Amniotic epithelial cell (primary cell): ENCODE measurements around the gene TMEM223.
A peak's percentile ranks its signal among the peaks of the same experiment; 100 is the strongest.
"Not testable (repeated sequence)": the region's sequence is repeated elsewhere in the genome, so short reads cannot be mapped to it uniquely, and the experiment has no call there.

Experiments
- DNase-seq: peaks from one replicate; pipeline ENCODE4 v3.0.0-alpha.2; 2010; ENCODE audit warnings: low read depth

The TMEM223 gene

DNA sequence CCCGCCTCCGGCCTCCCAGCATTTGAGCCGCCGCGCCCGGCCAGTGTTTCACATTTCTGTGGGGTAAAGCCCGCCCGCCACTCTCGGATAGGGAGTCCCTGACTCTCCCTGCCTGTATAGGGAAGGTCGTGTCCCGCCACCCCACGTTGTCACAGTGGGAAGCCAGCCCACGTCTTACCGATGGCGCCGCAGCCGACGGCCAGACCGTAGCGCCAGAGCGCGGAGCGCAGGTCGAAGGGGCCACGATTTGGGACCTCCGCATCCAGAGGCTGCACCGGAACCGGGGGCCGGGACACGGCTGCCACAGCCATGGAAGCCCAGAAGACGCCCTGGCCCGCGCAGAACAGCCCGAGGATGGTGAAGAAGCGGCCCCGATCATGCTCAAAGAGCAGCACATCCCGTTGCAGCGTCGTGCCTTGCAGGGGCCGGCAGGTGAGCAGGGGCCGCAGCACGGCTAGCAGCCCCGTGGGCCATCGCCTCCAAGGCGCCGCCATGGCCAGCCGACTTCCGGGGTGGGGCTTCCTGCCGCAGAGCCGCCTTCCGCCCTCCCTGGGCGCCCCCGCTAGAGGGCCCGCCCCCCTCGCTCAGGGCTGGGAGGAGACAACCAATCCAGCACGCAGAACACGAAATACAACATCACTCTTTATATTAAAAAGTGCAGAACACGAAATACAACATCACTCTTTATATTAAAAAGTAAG, at the start of gene TMEM223:
Gene TMEM223, minus strand, starts transcription at position 506 of the 701 bp plus-strand sequence. Its CDS starts 12 bp downstream, at position 494.
- DNase-seq: peak; percentile 67

GRCh38 chr11:62840721-62841360, 49.0 kb upstream of the TMEM223 start:
- peak; percentile 77 for DNase-seq

DNA sequence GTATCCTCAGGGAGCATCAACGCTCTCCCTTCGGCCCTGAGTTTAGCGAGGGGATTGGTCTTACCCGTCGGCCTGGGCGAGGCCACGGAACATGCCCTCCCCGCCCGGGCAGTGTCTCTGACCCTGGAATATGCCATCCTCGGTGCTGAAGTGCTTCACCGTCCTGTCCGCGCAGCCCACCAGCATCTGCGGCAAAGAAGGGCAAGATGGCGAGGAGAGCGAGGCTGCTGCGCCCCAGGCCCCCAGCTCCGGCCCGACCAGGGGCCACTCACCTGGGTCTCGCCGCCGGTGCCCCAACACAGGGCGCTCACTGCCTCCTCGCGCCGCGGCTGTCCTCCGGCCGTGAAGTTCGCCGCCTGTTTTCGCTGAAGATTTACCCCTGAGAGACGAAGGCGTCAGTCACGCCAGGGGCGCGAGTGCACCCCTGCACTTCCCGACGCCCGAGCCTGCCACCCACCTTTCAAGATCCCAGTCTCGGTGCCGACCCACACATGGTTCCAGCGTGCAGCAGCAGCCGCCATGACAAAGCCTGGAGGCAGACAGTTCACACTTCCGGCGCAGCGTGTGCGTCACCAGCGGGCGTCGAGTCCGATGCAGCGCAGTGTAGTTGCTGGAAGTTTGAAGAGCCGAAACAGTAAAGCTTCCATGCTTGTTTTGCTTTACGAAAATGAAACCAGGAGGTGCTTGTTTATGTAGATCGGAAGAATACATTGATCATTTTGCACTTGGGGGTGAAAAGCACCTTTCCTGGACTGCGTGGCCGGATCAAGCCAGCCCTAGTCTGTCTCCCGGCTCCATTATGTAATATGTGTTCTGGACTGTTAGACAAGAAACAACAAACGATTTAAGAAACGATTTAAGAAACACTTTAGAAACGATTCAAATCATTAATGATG, 47.5 kb upstream of the TMEM223 start, which contains the start of gene WDR74:
Gene WDR74, minus strand, starts transcription at position 541 of the 896 bp plus-strand sequence. Its CDS starts 20 bp downstream, at position 521.
- peak; percentile 90 for DNase-seq

- DNase-seq: no peak
Observed at GRCh38 chr11:62835336-62835735, 43.5 kb upstream of the TMEM223 start.

DNA sequence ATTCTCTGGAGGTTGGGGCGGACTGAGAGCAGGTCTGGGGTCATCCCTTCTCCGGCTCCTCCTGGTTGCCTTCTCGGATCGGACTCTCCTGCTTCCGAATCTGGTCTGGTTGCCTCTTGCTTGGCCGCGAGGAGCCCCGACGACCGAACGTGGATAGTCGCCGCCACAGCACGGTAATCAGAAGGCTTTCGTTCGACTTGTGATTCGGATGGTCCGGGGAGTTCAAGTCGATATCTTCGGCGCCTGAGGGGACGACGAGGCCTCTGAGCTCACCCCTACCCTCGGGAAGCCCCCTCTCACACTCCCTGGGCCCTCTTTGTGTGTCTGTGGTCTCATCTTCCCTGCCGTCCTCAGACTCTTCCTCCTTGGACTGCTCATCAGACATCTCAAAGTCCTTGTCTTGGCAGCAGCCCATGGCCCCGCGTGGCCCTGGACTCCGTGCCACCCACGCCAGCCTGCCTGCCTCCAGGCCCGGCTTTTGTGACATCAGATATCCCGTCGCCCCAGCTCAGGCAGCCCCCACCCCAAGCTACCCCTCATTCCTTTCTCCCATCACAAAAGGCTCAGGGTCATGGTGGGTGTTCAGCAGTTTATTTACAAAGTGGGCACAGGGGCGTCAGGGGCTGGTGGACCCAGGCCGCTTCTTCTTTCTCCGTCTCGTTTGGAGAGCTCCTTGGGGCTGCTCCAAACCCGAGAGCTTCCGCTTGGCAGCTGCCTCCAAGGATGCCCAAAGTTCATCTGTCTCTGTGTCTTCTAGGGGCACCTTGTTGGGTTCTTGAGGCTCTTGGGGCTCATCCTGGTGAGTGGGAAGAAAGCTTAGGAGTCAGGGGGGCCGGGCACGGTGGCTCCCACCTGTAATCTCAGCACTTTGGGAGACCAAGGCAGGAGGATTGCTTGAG, 40.8 kb upstream of the TMEM223 start, which contains the start of gene TEX54:
Gene TEX54, minus strand, starts transcription at position 506 of the 899 bp plus-strand sequence.
- DNase-seq: no peak

- DNase-seq: peak; percentile 98
Observed at GRCh38 chr11:62831520-62832335, 39.9 kb upstream of the TMEM223 start, which contains the start of gene STX5. Gene STX5, minus strand, starts transcription at chr11:62832051. Its CDS starts 808 bp downstream, at chr11:62831243.

DNA sequence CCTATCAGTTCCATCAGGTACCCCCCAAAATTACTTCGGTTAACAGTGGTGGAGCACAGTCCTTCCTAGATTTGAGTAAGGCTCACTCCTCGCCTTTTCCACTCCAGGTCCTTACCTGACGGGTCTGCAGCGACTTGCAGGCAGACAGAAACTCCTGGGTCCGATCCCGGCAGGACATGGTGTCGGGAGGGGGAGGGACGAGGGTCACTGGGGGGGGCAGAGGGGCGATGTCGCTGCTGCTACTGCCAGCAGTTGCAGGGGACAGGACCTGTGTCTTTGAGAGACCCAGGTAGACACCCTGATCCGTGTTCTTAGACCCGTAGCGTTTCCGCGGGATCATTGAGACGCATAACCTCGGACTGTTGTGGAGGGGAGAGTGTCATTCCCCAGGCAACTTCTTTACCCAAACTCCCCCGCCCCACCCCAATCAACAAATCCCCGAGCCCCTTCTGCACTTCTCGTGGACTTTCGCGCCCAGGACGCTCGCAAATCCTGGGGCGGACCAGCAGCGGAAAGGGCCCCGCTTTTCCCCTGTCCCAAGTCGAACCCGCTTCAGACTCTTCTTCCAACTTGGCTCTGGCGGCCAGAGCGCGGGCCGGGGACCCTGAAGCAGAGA, 39.2 kb upstream of the TMEM223 start:
- DNase-seq: no peak

GRCh38 chr11:62828130-62828529, 36.3 kb upstream of the TMEM223 start:
- DNase-seq: not testable (repeated sequence)

- no peak for DNase-seq
Observed at GRCh38 chr11:62823677-62824076, 31.9 kb upstream of the TMEM223 start.

DNA sequence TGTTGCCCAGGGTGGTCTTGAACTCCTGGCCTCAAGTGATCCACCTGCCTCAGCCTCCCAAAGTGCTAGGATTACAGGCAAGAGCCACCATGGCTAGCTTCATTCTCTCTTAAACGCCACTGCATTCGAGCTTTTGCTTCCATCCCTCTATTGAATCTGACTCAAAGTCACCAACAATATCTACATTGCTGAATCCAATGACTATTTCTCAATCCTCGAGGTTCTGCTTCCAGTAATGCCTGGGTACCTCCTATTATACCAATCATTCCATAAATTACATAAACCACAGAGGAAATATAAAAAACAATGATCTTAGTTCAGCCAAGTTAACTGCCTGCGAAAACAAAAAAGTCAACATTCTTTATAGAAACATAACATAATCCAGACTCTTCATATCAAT, 25.3 kb upstream of the TMEM223 start:
- no peak for DNase-seq

DNA sequence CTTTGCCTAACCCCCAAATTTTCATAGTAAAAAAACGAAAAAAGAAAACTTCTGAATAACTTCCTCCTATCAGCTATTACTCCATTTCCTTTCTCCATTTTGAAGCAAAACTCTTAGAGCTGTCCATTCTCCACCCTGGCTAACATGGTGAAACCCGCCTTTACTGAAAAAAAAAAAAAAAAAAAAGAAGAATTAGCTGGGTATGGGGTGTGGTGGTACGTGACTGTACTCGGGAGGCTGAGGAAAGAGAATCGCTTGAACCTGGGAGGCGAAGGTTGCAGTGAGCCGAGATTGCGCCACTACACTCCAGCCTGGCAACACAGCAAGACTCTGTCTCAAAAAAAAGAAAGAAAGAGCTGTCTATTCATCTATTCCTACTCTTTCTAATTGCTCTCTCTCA, 24.8 kb upstream of the TMEM223 start:
- no peak for DNase-seq

DNA sequence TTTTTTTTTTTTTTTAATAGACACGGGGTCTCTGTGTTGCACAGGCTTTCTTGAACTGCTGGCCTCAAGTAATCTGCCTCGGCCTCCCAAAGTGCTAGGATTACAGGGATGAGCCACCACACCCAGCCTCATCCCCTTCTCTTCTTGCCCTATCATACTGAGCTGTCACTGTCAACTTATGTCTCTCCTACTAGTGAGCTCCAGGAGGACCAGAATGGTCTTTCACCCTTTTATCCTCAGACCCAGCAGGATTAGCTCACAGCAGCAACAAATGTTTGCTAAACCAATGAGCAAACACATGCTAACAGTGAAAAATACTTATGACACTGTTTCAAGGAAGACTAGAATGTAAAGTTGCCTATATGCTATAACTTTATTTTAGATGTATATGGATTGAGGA, 19.9 kb upstream of the TMEM223 start:
- no peak for DNase-seq

GRCh38 chr11:62810748-62811147, 18.9 kb upstream of the TMEM223 start:
- no peak for DNase-seq

GRCh38 chr11:62806611-62807121, 14.9 kb upstream of the TMEM223 start:
- peak; percentile 36 for DNase-seq

DNA sequence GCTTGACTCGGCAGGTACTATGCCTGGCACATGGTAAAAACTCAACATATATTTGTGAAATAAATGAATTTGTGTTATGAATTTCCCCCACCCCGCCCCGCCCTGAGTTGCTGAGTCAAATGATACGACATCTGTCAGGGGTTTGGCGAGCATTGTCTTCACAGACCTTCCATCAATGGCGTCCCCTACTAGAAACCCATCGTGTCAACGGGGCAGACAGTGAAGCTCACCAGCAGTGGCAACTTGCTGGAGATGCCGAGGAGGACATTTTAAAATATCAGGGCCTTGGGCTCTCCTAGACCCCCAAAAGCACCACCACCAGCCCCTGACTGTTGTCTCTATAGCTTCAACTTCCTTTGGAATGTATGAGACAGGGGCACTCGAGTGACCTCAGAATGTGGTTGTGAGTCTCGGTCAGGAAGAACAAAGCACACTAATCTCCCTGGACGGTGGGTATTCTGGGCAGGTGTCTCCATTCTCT, 14.2 kb upstream of the TMEM223 start:
- DNase-seq: no peak

DNA sequence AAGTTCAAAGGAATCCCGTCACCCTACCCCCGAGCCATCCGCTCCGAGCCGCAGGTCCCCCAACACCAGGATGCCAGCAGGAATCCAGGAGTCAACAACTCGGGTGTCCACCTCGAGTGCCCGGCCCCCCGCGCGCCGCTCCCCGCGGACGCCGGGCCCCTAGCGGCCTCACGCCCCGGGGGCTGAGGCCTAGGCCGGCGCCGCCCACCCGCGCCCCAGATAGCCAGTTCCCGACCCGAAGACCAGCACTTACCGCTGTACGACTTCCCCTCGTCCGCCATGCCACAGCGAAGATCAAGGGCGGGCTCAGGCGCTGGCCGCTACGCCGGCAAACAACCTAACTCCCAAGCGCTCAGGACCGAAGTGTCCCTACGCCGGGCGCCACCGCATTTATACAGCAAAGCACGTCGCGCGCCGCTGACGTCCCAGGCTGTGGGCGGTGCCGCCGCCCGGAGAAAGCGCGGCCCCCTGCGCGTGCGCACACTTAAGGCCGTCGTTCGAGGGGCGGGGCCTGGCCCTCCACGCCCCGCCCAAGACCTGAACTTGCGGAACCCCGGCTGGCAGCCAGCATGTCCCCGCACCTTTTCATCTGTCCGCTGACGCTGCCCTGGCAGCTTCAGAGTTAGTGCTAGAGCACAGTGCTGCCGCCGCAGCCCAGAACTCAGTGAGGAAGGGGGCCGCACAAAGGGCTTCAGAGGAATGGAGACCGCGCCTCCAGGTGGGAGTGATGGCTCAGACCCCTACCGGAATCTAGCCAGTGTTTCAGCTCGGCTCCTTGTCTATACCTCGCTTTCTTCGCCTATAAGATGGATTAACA, 13.5 kb upstream of the TMEM223 start, which contains the start of gene NXF1:
Gene NXF1, minus strand, starts transcription at position 365 of the 817 bp plus-strand sequence. Its CDS starts 84 bp downstream, at position 281.
- DNase-seq: peak; percentile 85

GRCh38 chr11:62804310-62805075, 12.7 kb upstream of the TMEM223 start:
- peak; percentile 63 for DNase-seq

GRCh38 chr11:62801071-62801470, 9.3 kb upstream of the TMEM223 start:
- no peak for DNase-seq
